ENCODE data around the gene STAC.
"Not testable (repeated sequence)": the region's sequence is repeated elsewhere in the genome, so short reads cannot be mapped to it uniquely, and the experiment has no call there.

Gene STAC

GRCh38 chr3:36417237-36417636 lies 36.9 kb downstream of the STAC start:
- no peak for DNase-seq

- DNase-seq: no peak
Observed at GRCh38 chr3:36418296-36418695, 38.0 kb downstream of the STAC start.

- no peak for DNase-seq
Observed at GRCh38 chr3:36428445-36428844, 48.1 kb downstream of the STAC start.

DNA sequence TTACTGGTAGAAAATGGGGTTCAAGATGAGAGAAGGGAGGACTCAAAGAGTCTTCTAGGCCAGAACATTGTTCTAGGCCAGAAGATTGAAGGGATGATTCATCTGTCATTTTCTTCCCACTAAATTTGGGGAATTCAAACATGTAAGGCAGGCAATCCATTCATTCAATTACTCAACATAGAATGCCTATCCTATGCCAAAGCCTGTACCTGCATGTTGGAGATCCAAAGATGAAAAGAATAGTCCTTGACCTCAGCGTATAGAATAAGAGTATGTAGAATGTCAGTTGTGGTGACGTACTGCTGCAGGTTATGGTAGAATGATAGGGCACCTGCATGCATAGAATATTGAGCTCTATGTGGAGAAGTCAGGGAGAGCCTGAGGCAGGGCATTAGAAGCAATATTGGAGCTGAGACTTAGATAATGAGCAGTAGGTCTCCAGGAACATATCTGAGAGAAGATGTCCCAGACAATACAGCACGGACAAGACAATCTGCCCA lies 49.7 kb downstream of the STAC start:
- no peak for DNase-seq

DNA sequence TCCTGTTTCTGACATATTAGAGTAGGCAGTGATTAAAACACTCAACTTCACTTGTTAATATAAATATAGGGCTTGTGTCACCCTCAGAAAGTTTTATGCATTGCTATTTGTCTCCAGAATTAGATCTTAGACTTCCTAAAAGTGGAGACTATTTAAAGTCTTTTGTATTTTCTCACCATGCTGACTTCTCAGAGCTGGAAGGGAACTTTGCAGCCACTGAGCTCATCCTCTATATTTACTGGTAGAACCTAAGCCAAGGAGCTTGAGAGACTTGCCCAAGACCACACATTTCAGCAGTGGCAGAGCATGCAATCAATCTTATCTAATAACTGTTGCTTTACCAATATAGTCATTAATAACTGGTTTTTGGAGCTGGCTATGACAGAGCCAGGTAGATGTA lies 53.2 kb downstream of the STAC start:
- DNase-seq: no peak

GRCh38 chr3:36434687-36435426 lies 54.6 kb downstream of the STAC start:
- no peak for DNase-seq

- no peak for DNase-seq
Observed at GRCh38 chr3:36443028-36443686, 62.9 kb downstream of the STAC start.

DNA sequence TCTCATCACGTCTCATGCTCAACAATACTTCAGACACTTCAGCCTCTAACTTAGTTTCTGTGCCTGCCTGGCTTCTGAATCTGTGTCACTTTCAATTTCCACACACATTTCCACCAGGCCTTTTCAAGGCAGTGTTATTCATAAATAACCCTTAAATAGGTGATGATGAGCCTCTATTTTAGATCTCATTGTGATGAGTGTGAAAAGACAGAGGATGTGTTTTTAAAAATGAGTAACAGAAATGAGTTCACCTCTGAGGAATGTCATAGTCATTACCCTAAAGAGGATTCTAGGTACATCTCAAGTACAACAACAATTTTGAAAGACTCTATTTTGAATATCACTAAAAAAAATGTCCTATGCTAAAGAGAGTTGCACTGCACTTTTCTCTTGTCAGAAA lies 64.6 kb downstream of the STAC start:
- no peak for DNase-seq

- DNase-seq: no peak
Observed at GRCh38 chr3:36446276-36446675, 66.0 kb downstream of the STAC start.

- no peak for DNase-seq
Observed at GRCh38 chr3:36447061-36447460, 66.8 kb downstream of the STAC start.

DNA sequence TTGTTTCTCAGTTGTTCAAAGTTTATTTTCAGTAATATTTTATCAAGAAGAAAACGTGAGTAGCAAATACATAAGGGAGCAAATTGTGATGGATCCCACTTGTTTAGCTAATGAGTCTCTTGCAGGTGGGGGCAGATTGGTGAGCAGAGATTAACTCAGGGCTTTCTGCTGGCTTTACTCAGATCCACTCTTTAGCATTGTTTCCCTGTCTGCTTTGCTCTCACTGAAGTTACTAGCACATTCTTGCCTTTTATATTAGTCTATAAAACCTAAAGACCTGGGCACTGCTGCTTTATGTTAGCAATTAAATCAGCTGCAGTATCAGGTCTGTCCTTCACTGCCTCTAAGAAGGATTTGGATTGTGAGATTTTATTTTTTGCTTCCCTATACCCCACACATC lies 71.5 kb downstream of the STAC start:
- no peak for DNase-seq

DNA sequence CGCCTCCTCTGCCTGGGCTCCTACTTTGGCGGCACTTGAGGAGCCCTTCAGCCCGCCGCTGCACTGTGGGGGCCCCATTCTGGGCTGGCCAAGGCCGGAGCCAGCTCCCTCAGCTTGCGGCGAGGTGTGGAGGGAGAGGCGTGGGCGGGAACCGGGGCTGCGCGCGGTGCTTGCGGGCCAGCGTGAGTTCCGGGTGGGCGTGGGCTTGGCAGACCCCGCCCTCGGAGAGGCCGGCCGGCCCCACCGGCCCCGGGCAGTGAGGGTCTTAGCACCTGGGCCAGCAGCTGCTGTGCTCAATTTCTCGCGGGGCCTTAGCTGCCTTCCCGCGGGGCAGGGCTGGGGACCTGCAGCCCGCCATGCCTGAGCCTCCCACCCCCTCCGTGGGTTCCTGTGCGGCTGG lies 72.9 kb downstream of the STAC start:
- DNase-seq: not testable (repeated sequence)

GRCh38 chr3:36453896-36454295 lies 73.6 kb downstream of the STAC start:
- not testable (repeated sequence) for DNase-seq

DNA sequence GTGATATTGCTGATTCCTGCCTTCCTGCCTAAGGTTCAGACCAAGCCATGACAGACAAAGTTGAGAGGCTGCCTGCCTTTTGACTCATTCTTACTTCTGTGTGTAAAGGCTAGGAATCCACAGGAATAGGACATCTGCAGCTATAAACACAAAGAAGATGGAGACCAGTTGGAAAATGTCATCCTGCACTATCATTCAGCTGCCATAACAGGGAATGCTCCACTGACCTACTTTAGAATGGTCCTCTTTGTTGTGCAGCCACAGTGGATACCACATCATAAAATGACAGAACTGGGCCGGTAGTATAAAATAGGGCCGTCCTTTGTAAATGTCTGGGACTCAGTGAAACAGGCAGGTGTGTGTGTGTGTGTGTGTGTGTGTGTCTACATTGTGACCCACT lies 75.1 kb downstream of the STAC start:
- DNase-seq: no peak

GRCh38 chr3:36456784-36457183 lies 76.5 kb downstream of the STAC start:
- DNase-seq: no peak

GRCh38 chr3:36457667-36458066 lies 77.4 kb downstream of the STAC start:
- DNase-seq: no peak

DNA sequence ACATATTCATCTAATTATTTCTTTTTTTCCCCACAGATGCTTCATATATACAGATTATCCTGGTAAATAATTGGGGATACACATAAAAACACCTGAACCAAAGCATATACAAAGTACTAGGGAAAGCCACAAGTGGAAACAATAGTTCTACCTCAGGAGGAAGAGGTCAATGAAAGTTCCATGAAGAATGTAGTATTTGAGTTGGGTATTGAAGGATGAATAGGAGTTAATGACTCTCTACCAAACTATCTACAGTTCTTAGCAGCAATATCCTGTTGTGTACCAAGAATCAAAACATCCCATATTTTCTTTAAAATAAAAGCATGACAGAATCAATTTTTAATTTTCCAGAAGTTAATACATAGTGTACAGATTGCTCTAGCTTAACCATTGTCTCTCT lies 78.9 kb downstream of the STAC start:
- DNase-seq: no peak

- DNase-seq: no peak
Observed at GRCh38 chr3:36461597-36461996, 81.3 kb downstream of the STAC start.

- not testable (repeated sequence) for DNase-seq
Observed at GRCh38 chr3:36472045-36472444, 91.7 kb downstream of the STAC start.

- DNase-seq: no peak
Observed at GRCh38 chr3:36475558-36475957, 95.3 kb downstream of the STAC start.

DNA sequence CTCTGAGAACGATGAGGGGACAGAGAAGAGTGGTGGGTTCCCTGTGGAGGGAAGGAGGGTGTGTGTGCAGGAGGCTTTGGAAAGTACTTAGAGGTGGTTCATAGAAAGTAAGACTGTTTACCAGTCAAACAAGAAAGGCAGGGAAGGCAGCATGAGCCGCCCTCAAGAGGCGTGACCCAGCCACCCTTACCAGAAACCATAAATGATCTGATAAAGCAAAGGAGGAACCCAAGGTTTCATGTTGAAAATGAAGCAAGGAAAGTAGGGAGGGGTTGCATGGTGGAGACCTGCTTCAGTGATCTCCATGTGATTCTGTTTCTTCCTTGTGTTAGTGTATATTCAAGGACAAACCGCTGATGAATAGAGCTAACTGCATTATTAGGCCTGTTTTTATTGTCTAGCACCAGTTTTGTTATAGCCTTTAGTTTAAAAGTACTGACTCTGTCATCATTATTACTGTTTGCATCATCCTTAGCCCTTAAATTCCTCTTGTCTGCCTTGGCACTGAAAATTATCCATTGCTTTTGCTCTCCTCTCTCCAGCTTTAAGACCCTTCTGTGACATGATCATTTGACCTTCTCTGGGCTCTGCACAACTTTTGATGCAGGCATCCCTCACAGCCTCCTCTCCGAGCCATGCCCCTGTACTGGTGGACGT lies 96.1 kb downstream of the STAC start:
- DNase-seq: no peak

DNA sequence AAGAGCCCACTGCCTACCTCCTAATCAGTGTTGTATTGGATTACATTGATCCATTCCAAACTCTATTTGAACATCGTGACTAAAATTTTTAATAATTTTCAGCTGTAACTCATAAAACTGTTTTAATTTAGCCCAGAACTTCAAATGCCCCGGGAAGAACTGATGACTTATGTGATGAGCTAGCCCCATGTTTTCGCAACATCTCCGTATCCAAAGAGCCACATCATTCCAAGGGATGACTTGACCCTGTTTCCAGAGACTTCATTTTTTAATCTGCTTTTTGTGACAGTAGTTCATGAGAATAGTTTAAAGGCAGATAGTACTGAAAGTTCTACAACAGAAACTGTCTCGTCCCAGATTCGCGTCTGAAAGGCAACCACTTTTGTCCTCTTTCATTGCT lies 97.4 kb downstream of the STAC start:
- no peak for DNase-seq

DNA sequence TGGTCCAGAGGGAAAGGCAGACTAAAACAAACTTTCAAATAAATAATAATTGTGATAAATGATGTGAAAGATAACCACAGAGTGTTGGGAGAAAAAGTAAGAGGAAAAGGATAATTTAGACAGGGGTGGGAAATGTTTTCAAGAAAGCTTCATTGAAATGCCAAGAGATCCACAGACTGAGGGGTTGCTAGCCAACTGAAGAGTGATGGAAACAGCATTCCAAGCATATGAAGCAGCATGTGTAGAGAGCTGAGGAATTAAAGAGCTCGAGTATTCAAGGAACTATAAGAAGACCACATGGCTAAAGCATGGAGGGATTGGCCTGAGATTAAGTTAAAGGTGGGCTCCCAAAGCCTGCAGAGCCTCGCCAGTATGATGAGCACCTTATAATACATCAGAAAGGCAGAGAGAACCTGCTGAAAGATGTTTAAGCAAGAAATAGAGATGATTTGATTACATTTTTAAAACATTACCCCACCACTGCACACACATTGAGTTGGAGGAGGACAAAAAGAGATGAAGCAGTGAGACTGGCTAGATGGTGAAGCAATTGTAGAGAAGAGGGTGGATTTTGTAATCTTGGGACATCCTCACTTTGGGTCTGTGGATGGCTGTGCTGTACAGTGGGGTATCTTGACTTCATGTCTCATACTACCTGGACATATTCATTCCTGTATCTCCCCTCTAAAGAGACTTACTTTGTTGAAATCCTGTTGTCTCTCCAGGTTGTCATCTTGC lies 100.8 kb downstream of the STAC start:
- no peak for DNase-seq

Data from activated naive CD4-positive, alpha-beta T cell (primary cell).